MM.1S (cell line): ENCODE data around the gene TIMM10.

ENCODE experiments used
- DNase-seq: peaks from one replicate; pipeline ENCODE4 v3.0.0-alpha.2; 2015
- H2AFZ ChIP-seq: fragments of 300-600 bp; sonication (generic); 2 replicates; pipeline ENCODE4 v1.6.0; 2016; ENCODE audit warnings: antibody characterized with exemption, low read length
- H3F3A ChIP-seq: fragments of 300-600 bp; sonication (generic); 2 replicates; pipeline ENCODE4 v1.6.1; 2016; ENCODE audit warnings: mild to moderate bottlenecking, antibody characterized with exemption, low read length, moderate library complexity, mixed read lengths; ENCODE audit not compliant: insufficient read depth
- H3K27ac ChIP-seq: fragments of 300-600 bp; sonication (generic); 2 replicates; pipeline ENCODE4 v1.5.1; 2016; ENCODE audit warnings: mild to moderate bottlenecking, low read length
- H3K27me3 ChIP-seq: fragments of 300-600 bp; sonication (generic); replicated peaks from 2 replicates; pipeline ENCODE4 v1.6.0; 2016; ENCODE audit warnings: low read length; ENCODE audit not compliant: insufficient read depth
- H3K36me3 ChIP-seq: fragments of 300-600 bp; sonication (generic); replicated peaks from 2 replicates; pipeline ENCODE4 v1.6.1; 2016; ENCODE audit warnings: mild to moderate bottlenecking, low read length, mixed read lengths; ENCODE audit not compliant: insufficient read depth
- H3K4me1 ChIP-seq: fragments of 300-600 bp; sonication (generic); 2 replicates; pipeline ENCODE4 v1.6.1; 2016; ENCODE audit warnings: low read length, mixed read lengths
- H3K4me2 ChIP-seq: fragments of 300-600 bp; sonication (generic); 2 replicates; pipeline ENCODE4 v1.6.0; 2016; ENCODE audit warnings: low read depth, low read length
- H3K4me3 ChIP-seq: fragments of 300-600 bp; sonication (generic); 2 replicates; pipeline ENCODE4 v1.5.1; 2016; ENCODE audit warnings: low read length, mixed read lengths
- H3K79me2 ChIP-seq: fragments of 300-600 bp; sonication (generic); 2 replicates; pipeline ENCODE4 v1.6.1; 2016; ENCODE audit warnings: mixed run types, low read length, mixed read lengths
- H3K9ac ChIP-seq: fragments of 300-600 bp; sonication (generic); 2 replicates; pipeline ENCODE4 v1.6.1; 2016; ENCODE audit warnings: low read length, mixed read lengths
- H3K9me2 ChIP-seq: fragments of 300-600 bp; sonication (generic); replicated peaks from 2 replicates; pipeline ENCODE4 v1.6.1; 2016; ENCODE audit warnings: mild to moderate bottlenecking, low read length, mixed read lengths; ENCODE audit not compliant: insufficient read depth
- H3K9me3 ChIP-seq: fragments of 300-600 bp; sonication (generic); replicated peaks from 2 replicates; pipeline ENCODE4 v1.6.1; 2016; ENCODE audit warnings: mild to moderate bottlenecking, low read length, mixed read lengths; ENCODE audit not compliant: insufficient read depth
- H4K20me1 ChIP-seq: fragments of 300-600 bp; sonication (generic); 2 replicates; pipeline ENCODE4 v1.6.1; 2016; ENCODE audit warnings: mild to moderate bottlenecking, low read length, moderate library complexity, mixed read lengths; ENCODE audit not compliant: insufficient read depth
- EZH2 ChIP-seq: fragments of 300-600 bp; sonication (generic); optimal IDR thresholded peaks from 2 replicates; pipeline ENCODE3; 2017; ENCODE audit warnings: low read depth, mild to moderate bottlenecking, antibody characterized with exemption, low read length, mixed read lengths
- EZH2phosphoT487 ChIP-seq: fragments of 300-600 bp; sonication (generic); IDR thresholded peaks from 2 replicates; pipeline ENCODE4 v1.6.1; 2018; ENCODE audit warnings: antibody characterized with exemption, low read length
- TF ChIP-seq, protein P1 (sequence below): fragments of 300-600 bp; sonication (generic); IDR thresholded peaks from 2 replicates; pipeline ENCODE4 v1.5.1; 2016; ENCODE audit warnings: antibody characterized with exemption, low read length, mixed read lengths

TIMM10 gene

GRCh38 chr11:57543593-57543992 lies 13.0 kb upstream of the TIMM10 start:
- no peak overlapping the region for H2AFZ ChIP-seq
- H3K9me3 ChIP-seq, result no peaks in the 10 kb centered on the region
- no peak overlapping the region for H3K4me2 ChIP-seq
- TF ChIP-seq, protein P1, sequence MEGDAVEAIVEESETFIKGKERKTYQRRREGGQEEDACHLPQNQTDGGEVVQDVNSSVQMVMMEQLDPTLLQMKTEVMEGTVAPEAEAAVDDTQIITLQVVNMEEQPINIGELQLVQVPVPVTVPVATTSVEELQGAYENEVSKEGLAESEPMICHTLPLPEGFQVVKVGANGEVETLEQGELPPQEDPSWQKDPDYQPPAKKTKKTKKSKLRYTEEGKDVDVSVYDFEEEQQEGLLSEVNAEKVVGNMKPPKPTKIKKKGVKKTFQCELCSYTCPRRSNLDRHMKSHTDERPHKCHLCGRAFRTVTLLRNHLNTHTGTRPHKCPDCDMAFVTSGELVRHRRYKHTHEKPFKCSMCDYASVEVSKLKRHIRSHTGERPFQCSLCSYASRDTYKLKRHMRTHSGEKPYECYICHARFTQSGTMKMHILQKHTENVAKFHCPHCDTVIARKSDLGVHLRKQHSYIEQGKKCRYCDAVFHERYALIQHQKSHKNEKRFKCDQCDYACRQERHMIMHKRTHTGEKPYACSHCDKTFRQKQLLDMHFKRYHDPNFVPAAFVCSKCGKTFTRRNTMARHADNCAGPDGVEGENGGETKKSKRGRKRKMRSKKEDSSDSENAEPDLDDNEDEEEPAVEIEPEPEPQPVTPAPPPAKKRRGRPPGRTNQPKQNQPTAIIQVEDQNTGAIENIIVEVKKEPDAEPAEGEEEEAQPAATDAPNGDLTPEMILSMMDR, result no peak
- TF ChIP-seq EZH2 (no peak), EZH2phosphoT487 (no peak)
- DNase-seq, result no peak
- H3K27me3 ChIP-seq, result no peaks in the 10 kb centered on the region
- no peak overlapping the region for H3K9ac ChIP-seq
- no peaks in the 10 kb centered on the region for H4K20me1 ChIP-seq
- H3K4me1 ChIP-seq, result peaks cover 12% of the 10 kb centered on the region
- no peaks in the 10 kb centered on the region for H3K9me2 ChIP-seq
- H3K79me2 ChIP-seq, result no peaks in the 10 kb centered on the region
- H3K27ac ChIP-seq, result no peak overlapping the region
- H3K4me3 ChIP-seq, result no peak overlapping the region
- no peaks in the 10 kb centered on the region for H3K36me3 ChIP-seq
- H3F3A ChIP-seq, result peaks cover 18% of the 10 kb centered on the region

DNA sequence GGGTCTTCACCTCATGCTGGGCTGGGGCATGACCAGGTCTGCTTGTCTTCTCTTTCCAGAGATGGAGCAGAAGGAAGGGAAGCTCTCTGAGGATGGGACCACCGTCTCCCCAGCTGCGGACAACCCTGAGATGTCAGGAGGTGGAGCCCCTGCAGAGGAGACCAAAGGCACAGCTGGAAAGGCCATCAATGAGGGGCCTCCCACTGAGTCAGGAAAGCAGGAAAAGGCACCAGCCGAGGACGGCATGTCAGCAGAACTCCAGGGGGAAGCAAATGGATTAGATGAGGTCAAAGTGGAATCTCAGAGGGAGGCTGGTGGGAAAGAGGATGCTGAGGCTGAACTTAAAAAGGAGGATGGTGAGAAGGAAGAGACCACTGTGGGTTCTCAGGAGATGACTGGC lies 12.0 kb upstream of the TIMM10 start:
- no peak overlapping the region for H3K9ac ChIP-seq
- no peaks in the 10 kb centered on the region for H3K9me2 ChIP-seq
- H3K4me2 ChIP-seq, result no peak overlapping the region
- no peaks in the 10 kb centered on the region for H3K79me2 ChIP-seq
- no peak for DNase-seq
- H3K4me1 ChIP-seq, result peaks cover 7% of the 10 kb centered on the region
- TF ChIP-seq, protein P1, result no peak
- no peak for TF ChIP-seq EZH2
- TF ChIP-seq EZH2phosphoT487, result no peak
- no peaks in the 10 kb centered on the region for H4K20me1 ChIP-seq
- no peaks in the 10 kb centered on the region for H3K36me3 ChIP-seq
- no peak overlapping the region for H3K27ac ChIP-seq
- no peaks in the 10 kb centered on the region for H3K27me3 ChIP-seq
- H2AFZ ChIP-seq, result no peak overlapping the region
- peaks cover 8% of the 10 kb centered on the region for H3F3A ChIP-seq
- no peak overlapping the region for H3K4me3 ChIP-seq
- no peaks in the 10 kb centered on the region for H3K9me3 ChIP-seq

DNA sequence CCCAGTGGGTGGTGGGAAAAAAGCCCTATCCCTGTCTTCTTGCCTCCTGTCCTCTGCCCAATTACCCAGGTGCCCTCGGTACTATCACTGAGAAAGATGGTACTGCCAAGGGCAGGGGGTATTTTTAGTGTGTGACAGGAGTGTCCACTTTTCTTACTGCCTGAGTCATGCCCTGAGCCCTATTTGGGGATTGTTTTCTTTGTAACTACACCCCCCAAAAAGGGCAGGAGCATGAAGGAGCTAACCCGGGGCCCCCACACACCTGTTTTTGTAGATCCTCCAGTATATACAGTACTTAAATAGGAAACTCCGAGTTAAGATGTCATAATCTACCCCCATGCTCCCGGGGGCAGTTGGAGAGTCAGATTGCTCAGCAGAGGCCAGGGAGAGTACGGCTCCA lies 10.6 kb upstream of the TIMM10 start:
- H3K36me3 ChIP-seq, result no peaks in the 10 kb centered on the region
- H4K20me1 ChIP-seq, result no peaks in the 10 kb centered on the region
- no peaks in the 10 kb centered on the region for H3F3A ChIP-seq
- H3K4me2 ChIP-seq, result no peak overlapping the region
- H2AFZ ChIP-seq, result no peak overlapping the region
- no peak for DNase-seq
- no peaks in the 10 kb centered on the region for H3K9me3 ChIP-seq
- TF ChIP-seq, protein P1, result no peak
- TF ChIP-seq EZH2 (no peak), EZH2phosphoT487 (no peak)
- H3K9ac ChIP-seq, result no peak overlapping the region
- H3K27me3 ChIP-seq, result no peaks in the 10 kb centered on the region
- H3K4me3 ChIP-seq, result no peak overlapping the region
- no peaks in the 10 kb centered on the region for H3K79me2 ChIP-seq
- H3K27ac ChIP-seq, result no peak overlapping the region
- H3K4me1 ChIP-seq, result no peaks in the 10 kb centered on the region
- H3K9me2 ChIP-seq, result no peaks in the 10 kb centered on the region
